H1 (cell line): ENCODE results near the gene KRTAP1-5. TPM values are rescaled to one million over a fixed set of nuclear protein-coding genes. Genes with fewer than 3 reads are reported as not detected.

Source experiments
- CTCF ChIA-PET: fragments of 300-600 bp; sonication (Branson Sonifier 250); formaldehyde crosslinking; loops from one replicate; lab custom pipeline; 2021; ENCODE audit not compliant: partially characterized antibody; lab: Charles Lee
- POLR2A ChIA-PET: fragments of 300-600 bp; sonication (Branson Sonifier 250); formaldehyde crosslinking; loops from one replicate; lab custom pipeline; 2021; ENCODE audit warnings: inconsistent platforms; ENCODE audit not compliant: partially characterized antibody; lab: Charles Lee
- DNase-seq, 2 experiments: peaks; one replicate each; pipeline versions ENCODE4 v3.0.0 to v3.0.0-alpha.2; 2010 to 2022; ENCODE audit warnings: low spot score in 2 of 2, low read depth in 1 of 2, mixed read lengths in 1 of 2
- FAIRE-seq: peaks from 2 replicates; lab custom pipeline; 2011; peaks lifted over from hg19 to GRCh38; lab: Jason Lieb, UNC
- H2AFZ ChIP-seq: 2 replicates; pipeline ENCODE4 v1.8.1; 2012; ENCODE audit warnings: low read length, inconsistent platforms
- H2AK5ac ChIP-seq: 2 replicates; pipeline ENCODE4 v1.6.1; 2013; ENCODE audit warnings: low read depth, low read length
- H2BK120ac ChIP-seq: replicated peaks from 2 replicates; pipeline ENCODE3; 2013; ENCODE audit warnings: low read depth, low read length, inconsistent platforms
- H2BK12ac ChIP-seq: 2 replicates; pipeline ENCODE4 v1.6.1; 2013; ENCODE audit warnings: low read depth, low read length
- H2BK15ac ChIP-seq: 2 replicates; pipeline ENCODE4 v1.6.1; 2013; ENCODE audit warnings: low read length
- H2BK20ac ChIP-seq: 2 replicates; pipeline ENCODE4 v1.6.1; 2013; ENCODE audit warnings: low read length
- H2BK5ac ChIP-seq: 2 replicates; pipeline ENCODE4 v1.6.1; 2013; ENCODE audit warnings: low read depth, low read length
- H3K14ac ChIP-seq: 2 replicates; pipeline ENCODE4 v1.6.1; 2013; ENCODE audit warnings: inconsistent platforms; ENCODE audit not compliant: insufficient read length
- H3K18ac ChIP-seq: 2 replicates; pipeline ENCODE4 v1.6.1; 2013; ENCODE audit warnings: low read length; ENCODE audit errors: extremely low read depth
- H3K23ac ChIP-seq: 2 replicates; pipeline ENCODE4 v1.6.1; 2013; ENCODE audit warnings: inconsistent platforms; ENCODE audit not compliant: insufficient read length
- H3K23me2 ChIP-seq: 2 replicates; pipeline ENCODE4 v1.6.1; 2013; ENCODE audit warnings: low read depth, low read length
- H3K27ac ChIP-seq: 2 replicates; pipeline ENCODE4 v1.6.1; 2011; ENCODE audit warnings: low read depth, low read length, inconsistent platforms
- H3K27me3 ChIP-seq, 4 experiments: replicated peaks in 1 of 4; 1 replicate in 1 of 4; 2 replicates in 3 of 4; pipeline versions ENCODE4 v1.6.1 to v1.8.1; 2011 to 2013; ENCODE audit warnings: low read length in 3 of 4, mild to moderate bottlenecking in 3 of 4, inconsistent platforms in 2 of 4, mixed read lengths in 2 of 4, moderate library complexity in 1 of 4; ENCODE audit not compliant: control insufficient read depth in 3 of 4, insufficient read depth in 3 of 4; ENCODE audit errors: extremely low read depth in 1 of 4
- H3K36me3 ChIP-seq, 4 experiments: 2 replicates each; pipeline versions ENCODE4 v1.6.1 to v1.8.1; 2011 to 2013; ENCODE audit warnings: mild to moderate bottlenecking in 4 of 4, low read length in 3 of 4, moderate library complexity in 2 of 4, control low read depth in 1 of 4, inconsistent platforms in 1 of 4; ENCODE audit not compliant: insufficient read depth in 4 of 4, control insufficient read depth in 2 of 4
- H3K4ac ChIP-seq: replicated peaks from 2 replicates; pipeline ENCODE3; 2013; ENCODE audit warnings: low read length, low read depth, mixed read lengths, inconsistent platforms; ENCODE audit not compliant: insufficient read length
- H3K4me1 ChIP-seq, 4 experiments: replicated peaks in 1 of 4; 1 replicate in 1 of 4; 2 replicates in 3 of 4; pipeline versions ENCODE4 v1.6.1 to v1.8.1; 2011 to 2013; ENCODE audit warnings: low read length in 3 of 4, inconsistent platforms in 2 of 4, mixed read lengths in 1 of 4; ENCODE audit not compliant: insufficient read depth in 4 of 4, control insufficient read depth in 3 of 4
- H3K4me2 ChIP-seq, 2 experiments: 2 replicates each; pipeline versions ENCODE4 v1.6.1 to v1.8.1; 2011 to 2013; ENCODE audit warnings: low read depth in 2 of 2, low read length in 2 of 2, control low read depth in 1 of 2, inconsistent platforms in 1 of 2, mild to moderate bottlenecking in 1 of 2; ENCODE audit not compliant: insufficient read depth in 1 of 2
- H3K4me3 ChIP-seq, 4 experiments: fragments of 200-600, 300-600 bp in 1 of 4; sonication (generic), shearing (Covaris generic), sonication (Bioruptor Twin) in 1 of 4; 2 replicates each; pipeline versions ENCODE4 v1.5.1 to v1.8.1; 2011 to 2016; ENCODE audit warnings: low read length in 4 of 4, low read depth in 3 of 4, control low read depth in 2 of 4, inconsistent platforms in 2 of 4, mild to moderate bottlenecking in 2 of 4, mixed read lengths in 1 of 4, moderate library complexity in 1 of 4; ENCODE audit not compliant: insufficient read depth in 2 of 4; ENCODE audit errors: extremely low read depth in 1 of 4
- H3K56ac ChIP-seq: replicated peaks from 2 replicates; pipeline ENCODE3; 2013; ENCODE audit warnings: low read depth, mild to moderate bottlenecking, mixed read lengths, low read length, inconsistent platforms; ENCODE audit not compliant: insufficient read length
- H3K79me1 ChIP-seq: 2 replicates; pipeline ENCODE4 v1.6.1; 2013; ENCODE audit warnings: low read depth, low read length, control low read depth
- H3K79me2 ChIP-seq, 2 experiments: 2 replicates each; pipeline versions ENCODE4 v1.6.1 to v1.8.1; 2012 to 2013; ENCODE audit warnings: low read length in 2 of 2, mild to moderate bottlenecking in 2 of 2, inconsistent platforms in 1 of 2; ENCODE audit not compliant: insufficient read depth in 2 of 2, control insufficient read depth in 1 of 2
- H3K9ac ChIP-seq, 4 experiments: replicated peaks in 1 of 4; 1 replicate in 1 of 4; 2 replicates in 3 of 4; pipeline versions ENCODE4 v1.6.1 to v1.8.1; 2011 to 2013; ENCODE audit warnings: low read depth in 3 of 4, low read length in 3 of 4, control low read depth in 2 of 4, mild to moderate bottlenecking in 2 of 4, moderate library complexity in 2 of 4, inconsistent platforms in 1 of 4; ENCODE audit errors: extremely low read depth in 1 of 4
- H3K9me3 ChIP-seq, 2 experiments: 2 replicates each; pipeline versions ENCODE4 v1.6.1 to v1.8.1; 2012 to 2013; ENCODE audit warnings: mild to moderate bottlenecking in 2 of 2, moderate library complexity in 2 of 2, control low read depth in 1 of 2, inconsistent platforms in 1 of 2, low read depth in 1 of 2, low read length in 1 of 2, mixed read lengths in 1 of 2; ENCODE audit not compliant: insufficient read depth in 2 of 2
- H4K20me1 ChIP-seq, 2 experiments: replicated peaks in 1 of 2; 2 replicates each; pipeline versions ENCODE3 to v1.8.1; 2011 to 2013; ENCODE audit warnings: inconsistent platforms in 2 of 2, low read length in 2 of 2, mild to moderate bottlenecking in 1 of 2; ENCODE audit not compliant: insufficient read depth in 2 of 2, control insufficient read depth in 1 of 2
- H4K5ac ChIP-seq: 2 replicates; pipeline ENCODE4 v1.6.1; 2013; ENCODE audit warnings: low read length, low read depth, mixed read lengths, inconsistent platforms; ENCODE audit not compliant: insufficient read length
- H4K8ac ChIP-seq: 2 replicates; pipeline ENCODE4 v1.8.0; 2013; ENCODE audit warnings: mild to moderate bottlenecking, moderate library complexity, low read length, inconsistent platforms; ENCODE audit not compliant: insufficient read depth; ENCODE audit errors: extremely low read depth
- H4K91ac ChIP-seq: replicated peaks from 2 replicates; pipeline ENCODE3; 2013; ENCODE audit warnings: low read length, mixed read lengths, inconsistent platforms; ENCODE audit not compliant: insufficient read length
- CHD1 ChIP-seq: IDR thresholded peaks from 2 replicates; pipeline ENCODE4 v1.6.1; 2012; ENCODE audit warnings: low read depth, low read length, improper control_type of control experiment
- EZH2 ChIP-seq: fragments of 200-600 bp; sonication (generic); IDR thresholded peaks from 2 replicates; pipeline ENCODE4 v1.7.1; 2012; ENCODE audit warnings: low read depth, mild to moderate bottlenecking, moderate library complexity, low read length, inconsistent platforms; ENCODE audit not compliant: severe bottlenecking
- KDM4A ChIP-seq: IDR thresholded peaks from one replicate; pipeline ENCODE4 v1.7.1; 2012; ENCODE audit warnings: low read depth, mild to moderate bottlenecking, moderate library complexity, low read length, inconsistent platforms; ENCODE audit not compliant: severe bottlenecking
- NRF1 ChIP-seq: IDR thresholded peaks from 2 replicates; pipeline ENCODE4 v1.6.1; 2011; ENCODE audit warnings: mild to moderate bottlenecking, low read depth, low read length, improper control_type of control experiment
- PHF8 ChIP-seq: fragments of 200-600 bp; sonication (generic); conservative IDR thresholded peaks from 2 replicates; pipeline ENCODE4 v1.7.1; 2012; ENCODE audit warnings: low read depth, mild to moderate bottlenecking, inconsistent platforms, low read length, moderate library complexity
- RFX5 ChIP-seq: IDR thresholded peaks from 2 replicates; pipeline ENCODE4 v1.6.1; 2011; ENCODE audit warnings: low read depth, low read length, improper control_type of control experiment, borderline replicate concordance
- RNF2 ChIP-seq: fragments of 200-900, 300-1000 bp; sonication (generic); IDR thresholded peaks from 2 replicates; pipeline ENCODE4 v1.7.1; 2016; ENCODE audit warnings: borderline replicate concordance, low read depth, mild to moderate bottlenecking, antibody characterized with exemption, low read length; ENCODE audit not compliant: poor library complexity, severe bottlenecking; ENCODE audit errors: missing control alignments
- SUZ12 ChIP-seq: fragments of 200-600 bp; sonication (generic); IDR thresholded peaks from 2 replicates; pipeline ENCODE4 v1.6.1; 2012; ENCODE audit warnings: mild to moderate bottlenecking, inconsistent platforms, low read length, moderate library complexity, mixed read lengths
- YY1 ChIP-seq: IDR thresholded peaks from 2 replicates; pipeline ENCODE4 v1.6.1; 2011; ENCODE audit warnings: low read depth, mild to moderate bottlenecking, low read length
- WGBS, 2 experiments: shearing (Covaris generic) in 1 of 2; methylation state at CpG; one replicate each; pipeline versions ENCODE4 v1.1.6 to v1.1.7; 2013 to 2015; ENCODE audit warnings: low lambda C conversion rate in 2 of 2, mixed read lengths in 2 of 2, inconsistent platforms in 1 of 2, low coverage in 1 of 2, missing lambda C conversion rate in 1 of 2; ENCODE audit not compliant: insufficient replicate concordance in 2 of 2, insufficient coverage in 1 of 2, insufficient read length in 1 of 2; ENCODE audit errors: extremely low coverage in 1 of 2, missing lambda C conversion rate in 1 of 2; 5-methylcytosine and 5-hydroxymethylcytosine counted together
- polyA plus RNA-seq, 7 experiments: library from polyadenylated mRNA; depleted of rRNA in 3 of 7; stranded (reverse) in 5 of 7; unstranded in 2 of 7; fragments of >200 nt in 5 of 7; fragments of 200-250 nt in 2 of 7; gene quantifications; 1 replicate in 5 of 7; 2 replicates in 1 of 7; 4 replicates in 1 of 7; pipeline versions ENCODE4 v1.2.1 to v1.2.3, GENCODE V29; 2011 to 2013; ENCODE audit warnings: missing spikeins in 2 of 7, mixed read lengths in 2 of 7
- total RNA-seq: library from RNA; stranded (reverse); fragmentation: NEBNext Ultra II Directional; extraction: Animal tissue kit (Norgen Biotek cat#: 25700); gene quantifications from 2 replicates; pipeline ENCODE4 v1.2.1, GENCODE V29; 2021

The KRTAP1-5 gene
- total and polyA plus RNA-seq, 2 of the 8 experiments (the other 6 are each of a cell fraction or from before 2014, with no cell fraction given): not detected

GRCh38 chr17:41060052-41060604, 33.1 kb upstream of the KRTAP1-5 start, which contains the start of gene KRTAP2-3:
KRTAP2-3 (minus strand) TSS chr17:41060114; CDS start chr17:41060050, 64 bp downstream.
- H3K14ac ChIP-seq: no peak within 1 kb of the TSS
- H3K18ac ChIP-seq: no peak within 1 kb of the TSS
- no peaks in the 10 kb centered on the region for H3K4me1 ChIP-seq
- CTCF ChIA-PET: interaction anchor here (0.9 kb wide), 1 partner anchor 12 kb away, joined by 3 read pairs; no protein-coding TSS in a partner anchor
- H2AK5ac ChIP-seq: no peak within 1 kb of the TSS
- H4K20me1 ChIP-seq: no peaks in the 10 kb centered on the region
- no peak within 1 kb of the TSS for H3K4ac ChIP-seq
- 0 out of 4 replicates have a peak, but pooled peaks cover 0 to 4% of the 10 kb centered on the region in 2 experiments for H3K9me3 ChIP-seq
- H4K5ac ChIP-seq: no peak within 1 kb of the TSS
- H3K56ac ChIP-seq: no peak within 1 kb of the TSS
- H2BK5ac ChIP-seq: no peak within 1 kb of the TSS
- no peak within 1 kb of the TSS for H3K4me2 ChIP-seq
- H3K23ac ChIP-seq: no peak within 1 kb of the TSS
- no peak within 1 kb of the TSS for H2BK12ac ChIP-seq
- POLR2A ChIA-PET: no interaction called here
- no peaks in the 10 kb centered on the region for H3K79me2 ChIP-seq
- WGBS, 2 experiments: 91% methylated on average over 6 of the region's 6 CpGs; no CpG with 5 or more reads in 1 of the 2 experiments
- no peaks in the 10 kb centered on the region for H3K23me2 ChIP-seq
- no peak within 1 kb of the TSS for H4K8ac ChIP-seq
- H3K9ac ChIP-seq: no peak within 1 kb of the TSS
- H3K27ac ChIP-seq: no peak within 1 kb of the TSS
- no peaks in the 10 kb centered on the region for H3K79me1 ChIP-seq
- H2BK20ac ChIP-seq: no peak within 1 kb of the TSS
- DNase-seq (no peak), FAIRE-seq (no peak)
- H2BK15ac ChIP-seq: no peak within 1 kb of the TSS
- no peak within 1 kb of the TSS for H4K91ac ChIP-seq
- no peaks in the 10 kb centered on the region for H3K36me3 ChIP-seq
- no peak within 1 kb of the TSS for H2AFZ ChIP-seq
- no peak within 1 kb of the TSS for H3K4me3 ChIP-seq
- H3K27me3 ChIP-seq: no peaks in the 10 kb centered on the region
- H2BK120ac ChIP-seq: no peak within 1 kb of the TSS
- TF ChIP-seq PHF8 (no peak), NRF1 (no peak), CHD1 (no peak), SUZ12 (no peak), KDM4A (no peak), RNF2 (no peak), EZH2 (no peak), RFX5 (no peak), YY1 (no peak)
